PC-9 (cell line): ENCODE measurements around the gene PCLO. TPM values are rescaled to one million over a fixed set of nuclear protein-coding genes. Genes with fewer than 3 reads are reported as not detected.

Source experiments
- BruUV-seq: library from RNA; stranded (reverse); fragments of 400-500 nt; replicated peaks from 2 replicates; lab custom pipeline; 2021; lab: Mats Ljungman, UMichigan
- CTCF ChIA-PET: fragments of 300-600 bp; sonication (Branson Sonifier 250); formaldehyde crosslinking; loops from one replicate; lab custom pipeline; 2022; ENCODE audit warnings: antibody characterized with exemption; lab: Charles Lee
- POLR2A ChIA-PET: fragments of 300-600 bp; sonication (Branson Sonifier 250); formaldehyde crosslinking; loops from one replicate; lab custom pipeline; 2022; ENCODE audit warnings: antibody characterized with exemption; ENCODE audit not compliant: unreplicated experiment; lab: Charles Lee
- DNase-seq, 2 experiments: peaks; one replicate each; pipeline versions ENCODE4 v3.0.0 to v3.0.0-alpha.2; 2015 to 2022; ENCODE audit warnings: mixed read lengths in 1 of 2
- H2AFZ ChIP-seq: fragments of 200-600 bp; sonication (generic); 2 replicates; pipeline ENCODE4 v1.8.1; 2017; ENCODE audit warnings: antibody characterized with exemption
- H3F3A ChIP-seq: fragments of 200-600 bp; sonication (generic); 2 replicates; pipeline ENCODE4 v1.8.1; 2017; ENCODE audit warnings: antibody characterized with exemption, mild to moderate bottlenecking, low read depth; ENCODE audit not compliant: insufficient read depth
- H3K27ac ChIP-seq: fragments of 200-600 bp; sonication (generic); 2 replicates; pipeline ENCODE4 v1.6.1; 2016; ENCODE audit warnings: mixed run types
- H3K27me3 ChIP-seq: fragments of 200-600 bp; sonication (generic); 2 replicates; pipeline ENCODE4 v1.6.1; 2016; ENCODE audit warnings: low read depth, mixed run types; ENCODE audit not compliant: insufficient read depth
- H3K36me3 ChIP-seq: fragments of 200-600 bp; sonication (generic); 2 replicates; pipeline ENCODE4 v1.6.1; 2016; ENCODE audit warnings: low read depth, mixed run types
- H3K4me1 ChIP-seq: fragments of 200-600 bp; sonication (generic); replicated peaks from 2 replicates; pipeline ENCODE4 v1.6.1; 2016; ENCODE audit warnings: mixed run types; ENCODE audit not compliant: insufficient read depth
- H3K4me2 ChIP-seq: fragments of 200-600 bp; sonication (generic); 2 replicates; pipeline ENCODE4 v1.6.1; 2017; ENCODE audit warnings: mixed run types
- H3K4me3 ChIP-seq: fragments of 200-600 bp; sonication (generic); 2 replicates; pipeline ENCODE4 v1.6.1; 2016; ENCODE audit warnings: mixed run types
- H3K79me2 ChIP-seq: fragments of 200-600 bp; sonication (generic); 2 replicates; pipeline ENCODE4 v1.6.1; 2017; ENCODE audit warnings: low read depth, mixed run types
- H3K9me2 ChIP-seq: fragments of 200-600 bp; sonication (generic); 2 replicates; pipeline ENCODE4 v1.8.1; 2017; ENCODE audit warnings: mild to moderate bottlenecking; ENCODE audit not compliant: insufficient read depth
- H3K9me3 ChIP-seq: fragments of 200-600 bp; sonication (generic); 2 replicates; pipeline ENCODE4 v1.8.1; 2016; ENCODE audit warnings: low read depth; ENCODE audit not compliant: insufficient read depth
- H4K20me1 ChIP-seq: fragments of 200-600 bp; sonication (generic); 2 replicates; pipeline ENCODE4 v1.8.1; 2017; ENCODE audit not compliant: insufficient read depth
- EZH2 ChIP-seq: fragments of 200-600 bp; sonication (generic); IDR thresholded peaks from 2 replicates; pipeline ENCODE4 v1.8.0; 2017; ENCODE audit warnings: antibody characterized with exemption, low read depth
- intact Hi-C: fragments of 100-400 bp; cut with micrococcal nuclease; formaldehyde crosslinking; loops from one replicate; pipeline ENCODE4 v1.10.0; 2022; ENCODE audit not compliant: unreplicated experiment
- total RNA-seq: library from RNA; stranded (reverse); gene quantifications from 2 replicates; pipeline ENCODE4 v1.2.3, GENCODE V29; 2021
- TF ChIP-seq, protein P1 (sequence below): fragments of 200-600 bp; sonication (generic); conservative IDR thresholded peaks from 2 replicates; pipeline ENCODE4 v1.6.1; 2017; ENCODE audit warnings: mixed run types, antibody characterized with exemption, mild to moderate bottlenecking, moderate library complexity

Gene PCLO
- total RNA-seq, 1 experiment from 2014 or later = 4.0 TPM

DNA sequence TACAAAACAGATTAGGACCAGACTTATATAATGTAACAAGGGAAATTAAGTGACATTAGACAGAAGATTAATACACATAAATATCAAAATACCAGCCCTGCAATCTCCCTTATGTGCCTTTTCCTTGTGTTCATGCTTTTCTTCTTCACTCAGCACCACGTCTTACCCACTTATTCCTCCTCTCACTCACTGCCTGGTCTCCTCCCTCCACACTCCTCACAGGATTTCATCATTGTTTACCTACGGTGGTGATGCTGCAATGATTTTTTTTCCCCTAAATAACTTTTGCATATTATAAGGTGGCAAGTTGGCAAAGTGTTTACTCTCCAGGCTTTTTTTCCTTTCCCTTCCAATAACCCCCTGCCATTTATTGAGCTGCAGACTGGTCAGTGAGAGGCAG, 203.2 kb downstream of the PCLO start:
- H3K4me1 ChIP-seq = no peaks in the 10 kb centered on the region
- no peak overlapping the region for H3K4me2 ChIP-seq
- ChIA-PET CTCF (no interaction called here), POLR2A (no interaction called here)
- TF ChIP-seq, protein P1, sequence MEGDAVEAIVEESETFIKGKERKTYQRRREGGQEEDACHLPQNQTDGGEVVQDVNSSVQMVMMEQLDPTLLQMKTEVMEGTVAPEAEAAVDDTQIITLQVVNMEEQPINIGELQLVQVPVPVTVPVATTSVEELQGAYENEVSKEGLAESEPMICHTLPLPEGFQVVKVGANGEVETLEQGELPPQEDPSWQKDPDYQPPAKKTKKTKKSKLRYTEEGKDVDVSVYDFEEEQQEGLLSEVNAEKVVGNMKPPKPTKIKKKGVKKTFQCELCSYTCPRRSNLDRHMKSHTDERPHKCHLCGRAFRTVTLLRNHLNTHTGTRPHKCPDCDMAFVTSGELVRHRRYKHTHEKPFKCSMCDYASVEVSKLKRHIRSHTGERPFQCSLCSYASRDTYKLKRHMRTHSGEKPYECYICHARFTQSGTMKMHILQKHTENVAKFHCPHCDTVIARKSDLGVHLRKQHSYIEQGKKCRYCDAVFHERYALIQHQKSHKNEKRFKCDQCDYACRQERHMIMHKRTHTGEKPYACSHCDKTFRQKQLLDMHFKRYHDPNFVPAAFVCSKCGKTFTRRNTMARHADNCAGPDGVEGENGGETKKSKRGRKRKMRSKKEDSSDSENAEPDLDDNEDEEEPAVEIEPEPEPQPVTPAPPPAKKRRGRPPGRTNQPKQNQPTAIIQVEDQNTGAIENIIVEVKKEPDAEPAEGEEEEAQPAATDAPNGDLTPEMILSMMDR = no peak
- no peak for TF ChIP-seq EZH2
- no peak overlapping the region for H3K4me3 ChIP-seq
- no peaks in the 10 kb centered on the region for H4K20me1 ChIP-seq
- H3K79me2 ChIP-seq = no peaks in the 10 kb centered on the region
- no peaks in the 10 kb centered on the region for H3K27me3 ChIP-seq
- BruUV-seq = no TSS peak
- no peak for DNase-seq
- no peak overlapping the region for H2AFZ ChIP-seq
- H3F3A ChIP-seq = no peaks in the 10 kb centered on the region
- H3K27ac ChIP-seq = no peak overlapping the region
- H3K9me3 ChIP-seq = no peaks in the 10 kb centered on the region; the same call in 1 of the 2 replicates
- no peaks in the 10 kb centered on the region for H3K36me3 ChIP-seq
- intact Hi-C loops = no loop called here
- H3K9me2 ChIP-seq = no peaks in the 10 kb centered on the region

DNA sequence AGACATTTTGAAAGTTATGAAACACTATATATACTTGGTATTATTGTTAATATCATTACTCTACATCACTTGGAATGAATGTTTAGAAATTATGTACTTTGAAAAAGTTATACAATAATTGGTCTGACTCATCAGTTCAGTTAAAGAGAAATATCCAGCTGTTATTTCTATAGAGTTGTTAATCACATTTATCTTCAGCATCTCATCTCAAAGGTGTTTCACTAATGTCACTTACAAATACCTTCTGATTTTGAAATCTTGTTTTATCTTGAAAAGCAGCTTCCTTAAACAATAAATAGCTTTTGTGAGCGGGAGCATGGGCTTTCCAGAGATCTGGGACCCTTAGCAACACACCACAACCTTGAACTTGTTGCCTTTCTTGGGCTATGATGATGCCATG, 205.2 kb downstream of the PCLO start:
- Histone ChIP-seq H3K27ac (no peak overlapping the region), H2AFZ (no peak overlapping the region), H3K79me2 (no peaks in the 10 kb centered on the region), H3F3A (no peaks in the 10 kb centered on the region), H3K4me2 (no peak overlapping the region), H4K20me1 (no peaks in the 10 kb centered on the region), H3K4me3 (no peak overlapping the region), H3K4me1 (no peaks in the 10 kb centered on the region), H3K27me3 (no peaks in the 10 kb centered on the region), H3K9me2 (no peaks in the 10 kb centered on the region), H3K9me3 (no peaks in the 10 kb centered on the region), H3K36me3 (no peaks in the 10 kb centered on the region)
- TF ChIP-seq, protein P1 = no peak
- no peak for TF ChIP-seq EZH2
- intact Hi-C loops = no loop called here
- peak in 1 of 2 experiments; percentile 52 for DNase-seq
- POLR2A ChIA-PET = no interaction called here
- no TSS peak for BruUV-seq
- CTCF ChIA-PET = no interaction called here

DNA sequence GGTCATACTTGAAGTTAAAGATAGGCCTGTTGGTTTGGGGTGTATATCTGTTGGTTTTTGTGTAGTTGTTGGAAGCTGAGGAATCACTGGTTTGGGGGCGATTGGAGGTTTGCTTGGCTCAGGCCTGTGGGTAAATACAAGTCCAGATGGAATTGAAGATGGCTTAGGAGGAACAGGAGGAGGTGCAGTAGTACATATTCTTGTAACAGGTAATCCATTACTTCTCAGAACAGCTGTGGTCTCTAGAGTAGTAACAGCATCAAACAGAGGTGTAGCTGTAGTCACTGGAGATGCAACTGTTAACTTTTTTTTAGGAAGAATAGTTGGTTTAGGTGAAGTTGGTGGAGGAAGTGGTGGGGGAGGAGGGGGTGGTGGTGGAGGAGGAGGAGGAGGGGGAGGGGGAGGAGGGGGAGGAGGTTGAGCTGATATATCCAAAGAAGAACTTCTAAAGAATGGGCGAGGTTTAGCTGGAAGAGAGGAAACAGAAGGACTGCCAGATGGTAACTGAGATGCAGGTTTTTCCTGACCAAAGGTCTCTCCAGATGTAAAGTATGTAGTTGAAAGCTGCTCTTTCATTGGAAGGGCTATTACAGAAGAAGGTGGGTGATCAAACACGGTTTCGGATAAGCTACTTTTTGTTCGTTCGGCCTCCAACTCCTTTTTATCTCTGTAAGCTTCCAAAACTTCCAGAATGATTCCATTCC, 209.2 kb downstream of the PCLO start:
- Histone ChIP-seq H4K20me1 (no peaks in the 10 kb centered on the region), H3K36me3 (no peaks in the 10 kb centered on the region), H3K9me3 (no peaks in the 10 kb centered on the region), H3K9me2 (no peaks in the 10 kb centered on the region), H3K79me2 (no peaks in the 10 kb centered on the region), H3K27ac (no peak overlapping the region), H3K27me3 (no peaks in the 10 kb centered on the region), H3K4me3 (no peak overlapping the region), H3K4me2 (no peak overlapping the region), H3F3A (no peaks in the 10 kb centered on the region), H2AFZ (no peak overlapping the region), H3K4me1 (no peaks in the 10 kb centered on the region)
- ChIA-PET CTCF (no interaction called here), POLR2A (no interaction called here)
- TF ChIP-seq EZH2 = no peak
- TF ChIP-seq, protein P1 = no peak
- intact Hi-C loops = no loop called here
- BruUV-seq = no TSS peak
- DNase-seq = no peak
